NCI-H1436 treated with DMSO at 0.1 percent for 48 hours (cell line): ENCODE data around the gene EXOSC2.
A peak's percentile ranks its signal among the peaks of the same experiment; 100 is the strongest.
"Not testable (repeated sequence)": the region's sequence is repeated elsewhere in the genome, so short reads cannot be mapped to it uniquely, and the experiment has no call there.

Source experiments
- DNase-seq: peaks from one replicate; lab custom pipeline; 2025; lab: John Stamatoyannopoulos, UW

The EXOSC2 gene

GRCh38 chr9:130667120-130667435 lies 26.5 kb upstream of the EXOSC2 start:
- no peak for DNase-seq

DNA sequence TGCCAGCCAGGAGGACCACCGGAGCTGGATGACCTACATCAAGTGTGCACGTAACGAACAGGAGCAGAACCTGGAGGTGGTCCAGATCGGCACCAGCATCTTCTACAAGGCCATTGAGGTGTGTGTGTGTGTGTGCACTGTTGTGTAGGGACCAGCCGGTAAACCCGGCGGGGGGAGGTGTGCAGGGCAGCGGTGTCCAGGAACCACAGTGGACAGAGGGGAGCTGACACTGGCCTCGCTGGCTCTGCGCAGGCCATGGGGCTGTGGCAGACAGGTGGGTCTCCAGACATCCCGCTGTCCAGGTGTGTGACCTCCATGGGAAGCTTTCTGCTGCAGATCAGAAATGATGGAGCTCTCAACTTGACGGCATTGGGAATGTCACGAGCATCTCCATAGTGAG lies 25.4 kb upstream of the EXOSC2 start:
- no peak for DNase-seq

DNA sequence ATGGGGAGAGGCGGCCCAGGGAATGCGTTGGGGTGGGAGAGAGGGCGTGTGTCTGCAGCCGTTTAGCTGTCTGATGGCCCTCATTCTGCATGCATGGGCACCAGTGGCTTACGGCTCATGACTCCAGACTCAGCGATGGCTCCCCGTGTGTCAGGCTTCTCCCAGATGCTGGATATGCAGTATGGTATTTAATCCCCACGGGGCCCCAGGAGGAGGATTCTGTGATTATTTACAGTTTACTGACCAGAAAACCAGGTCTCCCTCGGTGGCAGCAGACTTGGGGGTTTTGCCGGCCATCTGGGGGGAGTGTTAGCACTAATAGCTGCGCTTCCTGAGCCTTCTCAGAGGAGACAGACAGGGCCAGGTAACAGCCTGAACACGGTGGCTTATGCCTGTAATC lies 24.9 kb upstream of the EXOSC2 start:
- DNase-seq = no peak

- no peak for DNase-seq
Observed at GRCh38 chr9:130669965-130670364, 23.6 kb upstream of the EXOSC2 start.

- DNase-seq = no peak
Observed at GRCh38 chr9:130670644-130671043, 22.9 kb upstream of the EXOSC2 start.

DNA sequence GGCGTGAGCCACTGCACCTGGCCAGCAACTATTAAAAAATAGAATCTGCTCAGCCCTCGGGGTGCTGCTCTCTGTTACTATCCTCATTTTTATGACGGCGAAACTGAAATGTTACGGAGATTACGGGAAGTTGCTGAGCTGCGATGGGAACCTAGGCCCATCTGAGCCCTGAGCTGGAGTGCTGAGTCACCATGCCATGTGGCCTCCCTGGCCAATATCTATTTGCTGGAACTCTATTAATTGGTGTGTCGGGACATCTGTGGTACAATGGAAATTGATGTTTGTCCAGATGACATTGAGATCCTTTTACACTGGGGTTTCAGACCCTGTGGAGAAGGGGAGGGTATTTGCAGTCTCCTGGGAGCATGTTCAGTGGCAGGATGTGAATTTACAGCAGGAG lies 21.1 kb upstream of the EXOSC2 start:
- DNase-seq = no peak

DNA sequence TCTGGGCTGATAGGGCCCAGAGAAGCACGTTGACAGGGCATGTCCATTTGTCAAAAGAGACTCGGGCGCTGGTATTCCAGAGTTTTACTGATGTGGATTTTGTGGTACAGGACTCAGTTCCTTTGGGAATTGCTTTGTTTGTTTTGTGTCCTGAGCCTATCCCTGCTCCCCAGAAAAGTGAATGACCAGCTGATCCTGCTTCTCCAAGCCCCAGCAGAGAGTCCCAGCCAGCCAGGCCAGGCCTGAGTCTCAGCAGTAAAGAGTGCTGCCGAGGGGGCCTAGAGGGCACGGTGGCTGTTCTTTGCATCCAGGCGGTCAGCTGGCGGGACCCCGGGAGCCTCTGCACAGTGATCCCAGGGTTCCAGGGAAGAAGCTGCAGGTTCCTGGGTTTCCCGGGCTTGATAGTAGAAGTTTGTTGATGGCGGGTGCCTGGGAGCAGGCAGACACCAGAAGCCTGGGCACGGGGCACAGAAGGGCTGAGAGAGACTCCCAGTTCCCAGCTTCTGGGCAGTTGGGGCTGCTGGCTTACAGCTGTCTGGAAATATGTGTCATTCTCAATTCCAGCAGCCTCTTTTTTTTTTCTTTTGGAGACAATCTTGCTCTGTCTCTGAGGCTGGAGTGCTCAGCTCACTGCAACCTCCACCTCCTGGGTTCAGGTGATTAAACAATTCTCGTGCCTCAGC lies 20.5 kb upstream of the EXOSC2 start:
- DNase-seq = no peak

GRCh38 chr9:130675396-130675795 lies 18.2 kb upstream of the EXOSC2 start:
- no peak for DNase-seq

DNA sequence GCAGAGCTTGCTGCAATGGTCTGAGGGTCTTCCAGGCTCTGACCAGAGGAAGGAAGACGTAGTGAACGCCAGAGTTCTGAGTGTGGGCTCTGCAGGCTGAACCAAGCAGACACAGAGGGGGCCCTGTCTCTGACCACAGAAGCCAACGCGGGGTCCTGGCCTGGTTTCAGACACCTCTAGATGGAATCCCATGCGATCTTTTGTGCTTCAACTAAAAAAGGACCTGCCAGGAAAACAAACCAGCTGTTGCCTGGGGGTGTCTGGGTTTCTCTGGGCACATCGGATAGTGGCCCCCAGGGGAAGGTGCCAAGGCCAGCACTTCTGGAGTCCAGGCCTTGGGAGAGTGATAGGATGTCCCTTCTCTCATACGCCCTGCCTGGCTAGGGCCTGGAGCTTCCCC lies 16.3 kb upstream of the EXOSC2 start:
- no peak for DNase-seq

DNA sequence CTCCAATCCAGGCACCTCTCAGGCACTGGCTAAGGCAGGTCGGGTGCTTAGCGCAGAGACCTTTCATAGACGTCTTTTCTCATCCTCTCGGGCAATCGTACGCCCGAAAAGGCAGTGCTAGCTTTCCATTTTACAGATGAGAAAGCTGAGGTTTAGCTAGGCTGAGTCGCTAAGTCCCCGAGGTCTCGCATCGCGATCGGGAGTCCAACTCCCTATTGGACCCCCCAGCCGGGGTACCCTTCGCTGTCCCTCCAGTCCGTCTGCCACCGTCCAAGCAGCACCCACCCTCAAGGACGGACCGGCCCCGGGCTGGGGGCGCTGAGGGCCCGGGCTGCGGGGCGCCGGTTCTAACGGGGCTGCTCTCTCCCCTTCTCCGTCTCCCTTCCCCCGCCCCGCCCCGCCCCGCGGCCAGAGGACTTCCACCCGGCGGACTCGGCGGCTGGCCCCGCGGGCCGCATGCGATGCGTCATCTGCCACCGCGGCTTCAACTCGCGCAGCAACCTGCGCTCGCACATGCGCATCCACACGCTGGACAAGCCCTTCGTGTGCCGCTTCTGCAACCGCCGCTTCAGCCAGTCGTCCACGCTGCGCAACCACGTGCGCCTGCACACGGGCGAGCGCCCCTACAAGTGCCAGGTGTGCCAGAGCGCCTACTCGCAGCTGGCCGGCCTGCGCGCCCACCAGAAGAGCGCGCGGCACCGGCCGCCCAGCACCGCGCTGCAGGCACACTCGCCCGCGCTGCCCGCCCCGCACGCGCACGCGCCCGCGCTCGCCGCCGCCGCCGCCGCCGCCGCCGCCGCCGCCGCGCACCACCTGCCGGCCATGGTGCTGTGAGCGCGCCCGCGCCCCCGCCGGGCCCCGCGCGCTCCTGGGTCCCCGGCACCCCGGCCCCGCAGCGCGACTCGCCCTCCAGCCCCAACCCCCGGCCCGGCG lies 12.5 kb upstream of the EXOSC2 start:
- peak; percentile 16 for DNase-seq

- no peak for DNase-seq
Observed at GRCh38 chr9:130681769-130682420, 11.7 kb upstream of the EXOSC2 start.

DNA sequence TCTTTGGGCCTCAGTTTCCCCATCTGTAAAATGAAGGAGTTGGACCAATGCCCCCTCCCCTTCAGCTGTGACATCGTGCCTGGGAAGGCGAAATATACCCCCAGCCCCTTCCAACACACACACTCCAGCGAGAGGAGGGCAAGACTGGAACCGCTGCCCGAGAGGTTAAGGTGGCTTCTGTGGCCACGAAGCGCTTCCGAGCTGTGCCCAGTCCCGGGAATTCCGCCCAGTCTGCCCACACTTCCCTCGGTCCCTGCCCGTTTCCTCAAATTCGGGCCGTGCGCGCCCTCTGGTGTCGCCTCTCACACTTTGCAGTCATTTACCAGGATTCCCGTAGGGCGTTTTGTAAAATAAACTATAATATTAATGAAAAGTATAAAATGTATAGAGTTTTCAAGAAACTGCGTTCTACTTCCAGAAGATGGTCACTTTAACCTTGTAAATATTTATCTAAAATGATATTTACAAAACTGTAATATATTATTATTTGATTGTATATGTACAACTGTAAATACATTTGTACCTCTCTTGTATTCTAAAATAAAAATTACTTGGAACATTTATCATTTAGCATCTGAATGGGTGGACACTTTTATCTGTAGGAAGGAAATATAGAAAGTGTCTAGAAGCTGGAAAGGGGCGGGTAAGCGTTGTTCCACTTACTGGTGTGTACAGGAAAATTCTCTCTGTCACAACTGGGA lies 11.0 kb upstream of the EXOSC2 start:
- peak; percentile 29 for DNase-seq

- no peak for DNase-seq
Observed at GRCh38 chr9:130685104-130685503, 8.5 kb upstream of the EXOSC2 start.

DNA sequence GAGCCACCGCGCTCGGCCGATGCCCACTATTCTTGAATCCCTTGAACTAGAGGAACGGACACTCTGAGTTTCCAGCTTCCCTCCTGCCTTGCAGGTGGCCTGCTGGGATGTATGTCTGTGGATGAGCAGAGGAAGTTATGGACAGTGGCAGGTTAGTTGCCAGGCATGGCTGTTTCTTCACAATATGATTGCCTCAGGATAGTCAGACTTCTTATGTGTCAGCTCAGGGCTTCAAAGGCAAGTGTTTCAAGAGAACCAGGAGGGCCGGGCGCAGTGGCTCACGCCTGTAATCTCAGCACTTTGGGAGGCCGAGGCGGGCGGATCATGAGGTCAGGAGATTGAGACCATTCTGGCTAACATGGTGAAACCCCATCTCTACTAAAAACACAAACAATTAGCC lies 7.6 kb upstream of the EXOSC2 start:
- DNase-seq = not testable (repeated sequence)

- DNase-seq = no peak
Observed at GRCh38 chr9:130687615-130688014, 6.0 kb upstream of the EXOSC2 start.

GRCh38 chr9:130688072-130688471 lies 5.5 kb upstream of the EXOSC2 start:
- DNase-seq = no peak

DNA sequence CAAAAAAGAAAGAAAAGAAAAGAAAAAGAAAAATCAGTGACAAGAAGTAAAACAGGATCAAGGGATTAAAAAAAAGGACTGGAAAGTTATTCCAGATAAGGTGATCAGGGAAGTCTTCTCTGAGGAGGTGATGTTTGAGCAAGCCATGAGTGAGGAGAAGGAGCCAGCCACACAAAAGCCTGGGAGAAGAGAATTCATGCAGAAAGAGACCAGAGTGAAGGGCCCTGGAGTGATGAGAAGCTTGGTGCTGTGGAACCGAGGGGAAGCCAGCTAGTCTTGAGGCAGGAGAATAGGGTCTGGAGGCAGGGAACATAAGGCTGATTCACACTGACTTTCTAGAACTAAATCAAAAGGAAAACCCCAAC lies 4.0 kb upstream of the EXOSC2 start:
- no peak for DNase-seq

DNA sequence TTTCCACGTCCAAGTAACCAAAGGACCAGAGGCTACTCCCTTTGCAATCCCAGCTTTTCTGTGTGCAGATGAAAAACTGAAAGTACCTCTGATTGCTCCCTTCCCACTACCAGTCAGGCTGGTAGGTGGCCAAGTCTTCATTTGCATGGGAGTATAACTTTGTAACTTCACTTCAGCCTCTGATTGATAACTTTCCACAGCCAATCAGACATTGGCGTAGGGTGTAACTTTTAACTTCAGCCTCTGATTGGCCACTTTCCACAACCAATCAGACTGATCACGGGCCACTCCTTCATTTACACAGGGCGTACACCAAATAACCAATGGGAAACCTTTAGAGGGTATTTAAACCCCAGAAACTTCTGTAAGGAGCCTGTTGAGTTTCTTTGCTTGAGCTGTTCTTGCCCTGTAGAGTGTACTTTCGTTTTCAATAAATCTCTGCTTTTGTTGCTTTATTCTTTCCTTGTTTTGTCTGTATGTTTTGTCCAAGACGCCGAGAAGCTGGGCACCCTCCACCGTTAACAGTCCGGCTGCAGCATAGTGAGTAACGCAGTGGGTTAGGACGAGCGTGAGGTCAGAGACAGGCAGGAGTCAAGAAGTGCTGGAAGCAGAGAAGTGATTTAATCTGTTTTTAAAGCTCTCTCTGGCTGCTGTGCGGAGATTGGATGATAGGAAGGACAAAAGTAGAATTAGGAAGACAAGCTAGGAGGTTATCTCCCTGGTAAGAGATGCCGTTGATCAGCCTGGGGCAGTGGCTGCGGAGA lies 3.5 kb upstream of the EXOSC2 start:
- DNase-seq = peak; percentile 80

DNA sequence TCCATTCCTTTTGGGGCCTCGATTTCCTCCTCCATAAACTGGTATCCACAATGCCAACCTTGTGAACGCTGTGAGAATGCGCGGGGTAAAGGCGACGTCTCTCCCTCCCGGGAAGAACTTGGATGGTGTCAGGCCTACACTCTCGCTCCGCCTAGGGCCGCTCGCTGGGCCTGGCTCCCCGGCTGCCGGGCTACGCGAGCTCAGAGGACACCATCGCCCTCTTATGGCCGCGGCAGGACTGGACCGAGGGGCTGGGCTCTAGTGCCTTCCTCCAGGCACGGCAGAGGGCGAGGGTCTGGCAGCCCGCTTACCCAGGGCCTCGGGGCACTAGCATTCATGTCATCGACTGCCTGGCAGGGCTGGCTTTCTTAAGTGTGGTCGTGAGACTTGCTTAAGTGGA lies 1.3 kb upstream of the EXOSC2 start:
- DNase-seq = no peak

DNA sequence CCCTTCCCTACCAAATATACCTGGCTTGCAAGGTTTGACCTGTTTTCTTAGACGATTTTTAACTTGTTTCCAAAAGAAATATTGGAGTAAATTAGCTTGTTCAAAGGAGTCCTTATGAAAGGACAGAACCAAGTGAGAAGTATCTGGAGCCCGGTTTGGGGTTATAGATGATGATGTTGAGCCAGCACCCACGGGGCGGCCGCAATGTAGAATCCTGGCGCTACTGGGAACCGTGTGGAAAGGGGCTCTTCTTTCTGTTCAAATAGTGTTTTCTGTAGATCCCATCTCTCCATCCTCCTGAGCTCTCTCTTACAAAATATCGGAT lies 517 bp upstream of the EXOSC2 start:
- DNase-seq = no peak

GRCh38 chr9:130694205-130694604 lies 625 bp downstream of the EXOSC2 start:
- DNase-seq = no peak

DNA sequence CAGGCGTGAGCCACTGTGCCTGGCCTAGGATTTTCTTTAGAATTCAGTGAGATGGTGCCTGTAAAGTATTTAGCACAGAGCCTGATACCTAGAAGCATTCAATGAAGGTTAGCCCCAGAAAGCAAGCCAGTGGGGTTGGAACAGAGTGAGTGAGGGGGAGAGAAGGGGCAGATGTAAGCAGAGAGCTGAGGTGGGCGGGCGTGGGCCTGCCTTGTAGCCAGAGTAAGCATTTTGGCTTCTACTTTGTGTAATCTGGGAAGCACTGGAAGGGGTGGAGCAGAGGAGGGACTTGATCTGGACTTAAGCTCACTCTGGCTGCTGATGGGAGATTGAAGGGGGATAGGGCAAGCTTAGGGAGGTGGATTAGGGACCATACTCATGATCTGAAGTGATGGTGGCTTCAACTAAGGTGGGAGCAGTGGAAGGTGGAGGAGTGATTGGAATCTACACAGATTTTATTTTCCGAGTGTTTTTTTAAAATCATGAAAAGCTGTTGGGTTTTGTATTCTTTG lies 2.6 kb downstream of the EXOSC2 start:
- DNase-seq = no peak
